Measurements from ENCODE around the gene DR1.
A peak's percentile ranks its signal among the peaks of the same experiment; 100 is the strongest.

DR1 gene

DNA sequence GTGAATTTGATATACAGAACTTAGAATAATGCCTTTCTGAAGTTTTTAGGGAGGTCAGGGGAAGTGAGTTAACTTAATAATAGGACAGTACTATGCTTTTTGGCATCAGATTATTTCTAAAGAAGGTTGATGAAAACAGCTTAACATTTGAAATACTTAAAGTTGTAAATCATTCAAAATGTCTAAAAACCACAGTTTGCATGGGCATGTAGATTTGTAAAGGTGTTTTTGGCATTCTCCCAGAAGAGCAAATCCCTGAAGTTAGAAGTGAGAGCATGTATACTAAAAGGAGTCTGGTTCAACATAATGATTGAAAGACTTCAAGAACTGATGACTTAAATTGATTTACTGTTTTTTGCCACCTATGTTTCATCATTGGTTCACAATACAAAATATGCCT is 6.7 kb downstream of the DR1 start:
- Histone ChIP-seq H3K27ac (ENCODE audit: insufficient read depth in 1 of 2, low read depth in 1 of 2, low read length in 2 of 2, poor library complexity in 1 of 2, severe bottlenecking in 2 of 2) (peak overlapping the region in 1 of 2 experiments; percentile 16), H3K4me3 (ENCODE audit: control insufficient read depth in 1 of 7, extremely low read depth in 1 of 7, insufficient read depth in 4 of 7, low read depth in 2 of 7, low read length in 6 of 7) (no peak overlapping the region), H3K27me3 (replicated peaks in 2 of 5; ENCODE audit: control insufficient read depth in 4 of 5, insufficient read depth in 5 of 5, low read length in 4 of 5) (no peaks in the 10 kb centered on the region), H3K4me1 (ENCODE audit: control extremely low read depth in 1 of 4, control insufficient read depth in 4 of 4, insufficient read depth in 4 of 4, low read length in 3 of 4) (peaks cover 18 to 51% (median 33%) of the 10 kb centered on the region in 4 experiments), H3K9me3 (ENCODE audit: control extremely low read depth in 1 of 5, control insufficient read depth in 4 of 5, insufficient read depth in 2 of 5, low read depth in 1 of 5, low read length in 4 of 5) (no peaks in the 10 kb centered on the region), H3K36me3 (ENCODE audit: control insufficient read depth in 4 of 4, insufficient read depth in 4 of 4, low read length in 3 of 4) (peaks cover 9 to 34% (median 20%) of the 10 kb centered on the region in 4 experiments)
- ChIA-PET POLR2A (no interaction called here), CTCF (interaction anchor here (1.0 kb wide), 1 partner anchor 48 kb away, joined by 5 read pairs; no protein-coding TSS in a partner anchor)
- DNase-seq: peak in 1 of 3 donors; percentile 23

- no peak overlapping the region for H3K4me3 ChIP-seq (ENCODE audit: control insufficient read depth in 1 of 7, extremely low read depth in 1 of 7, insufficient read depth in 4 of 7, low read depth in 2 of 7, low read length in 6 of 7)
- no peaks in the 10 kb centered on the region for H3K27me3 ChIP-seq (replicated peaks in 2 of 5; ENCODE audit: control insufficient read depth in 4 of 5, insufficient read depth in 5 of 5, low read length in 4 of 5)
- no peaks in the 10 kb centered on the region for H3K9me3 ChIP-seq (ENCODE audit: control extremely low read depth in 1 of 5, control insufficient read depth in 4 of 5, insufficient read depth in 2 of 5, low read depth in 1 of 5, low read length in 4 of 5)
- WGBS (ENCODE audit: insufficient coverage): no CpG with 5 or more reads among the region's 1 CpG
- POLR2A ChIA-PET: interaction anchor here (1.3 kb wide), 1 partner anchor 15 kb away, joined by 3 read pairs; no protein-coding TSS in a partner anchor
- CTCF ChIA-PET: interaction anchor here (1.8 kb wide), 1 partner anchor 19 kb away, joined by 4 read pairs; no protein-coding TSS in a partner anchor
- H3K27ac ChIP-seq (ENCODE audit: insufficient read depth in 1 of 2, low read depth in 1 of 2, low read length in 2 of 2, poor library complexity in 1 of 2, severe bottlenecking in 2 of 2): peak overlapping the region in 1 of 2 experiments; percentile 64
- H3K36me3 ChIP-seq (ENCODE audit: control insufficient read depth in 4 of 4, insufficient read depth in 4 of 4, low read length in 3 of 4): peaks cover 13 to 43% (median 25%) of the 10 kb centered on the region in 4 experiments
- DNase-seq: no peak
- peaks cover 18 to 50% (median 28%) of the 10 kb centered on the region in 4 experiments for H3K4me1 ChIP-seq (ENCODE audit: control extremely low read depth in 1 of 4, control insufficient read depth in 4 of 4, insufficient read depth in 4 of 4, low read length in 3 of 4)
Measured at GRCh38 chr1:93353286-93353685, 7.6 kb downstream of the DR1 start.

GRCh38 chr1:93354749-93355148 is 9.0 kb downstream of the DR1 start:
- H3K27me3 ChIP-seq (replicated peaks in 2 of 5; ENCODE audit: control insufficient read depth in 4 of 5, insufficient read depth in 5 of 5, low read length in 4 of 5): no peaks in the 10 kb centered on the region
- POLR2A ChIA-PET: no interaction called here

DNA sequence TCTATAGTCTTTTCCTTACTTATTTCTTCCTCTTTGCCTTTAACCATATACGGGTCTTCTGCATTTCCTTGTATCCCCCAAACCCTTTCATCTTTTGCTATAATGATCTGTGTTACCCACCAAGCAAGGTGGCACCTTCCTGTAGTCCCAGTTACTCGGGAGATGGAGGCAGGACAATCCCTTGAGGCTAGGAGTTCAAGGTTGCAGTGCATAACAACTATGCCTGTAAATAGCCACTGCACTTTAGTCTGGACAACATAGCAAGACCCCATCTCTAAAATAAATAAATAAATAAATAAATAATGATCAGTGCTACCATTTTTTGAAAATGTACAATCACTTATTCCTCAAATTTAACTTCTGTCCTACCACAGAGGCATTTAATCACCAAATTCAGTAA is 11.5 kb downstream of the DR1 start:
- WGBS (ENCODE audit: insufficient coverage): 100% methylated on average over 1 of the region's 2 CpGs
- ChIA-PET CTCF (interaction anchor here (1.5 kb wide), 1 partner anchor 53 kb away, joined by 4 read pairs; no protein-coding TSS in a partner anchor), POLR2A (no interaction called here)
- Histone ChIP-seq H3K36me3 (ENCODE audit: control insufficient read depth in 4 of 4, insufficient read depth in 4 of 4, low read length in 3 of 4) (peaks cover 16 to 55% (median 37%) of the 10 kb centered on the region in 4 experiments), H3K27me3 (replicated peaks in 2 of 5; ENCODE audit: control insufficient read depth in 4 of 5, insufficient read depth in 5 of 5, low read length in 4 of 5) (no peaks in the 10 kb centered on the region), H3K4me3 (ENCODE audit: control insufficient read depth in 1 of 7, extremely low read depth in 1 of 7, insufficient read depth in 4 of 7, low read depth in 2 of 7, low read length in 6 of 7) (no peak overlapping the region), H3K27ac (ENCODE audit: insufficient read depth in 1 of 2, low read depth in 1 of 2, low read length in 2 of 2, poor library complexity in 1 of 2, severe bottlenecking in 2 of 2) (no peak overlapping the region), H3K9me3 (ENCODE audit: control extremely low read depth in 1 of 5, control insufficient read depth in 4 of 5, insufficient read depth in 2 of 5, low read depth in 1 of 5, low read length in 4 of 5) (no peaks in the 10 kb centered on the region), H3K4me1 (ENCODE audit: control extremely low read depth in 1 of 4, control insufficient read depth in 4 of 4, insufficient read depth in 4 of 4, low read length in 3 of 4) (peaks cover 5 to 18% (median 13%) of the 10 kb centered on the region in 4 experiments)
- no peak for DNase-seq

More at GRCh38 chr1:93354749-93355148, 9.0 kb downstream of the DR1 start:
- Histone ChIP-seq H3K9me3 (ENCODE audit: control extremely low read depth in 1 of 5, control insufficient read depth in 4 of 5, insufficient read depth in 2 of 5, low read depth in 1 of 5, low read length in 4 of 5) (no peaks in the 10 kb centered on the region), H3K4me1 (ENCODE audit: control extremely low read depth in 1 of 4, control insufficient read depth in 4 of 4, insufficient read depth in 4 of 4, low read length in 3 of 4) (peaks cover 14 to 37% (median 18%) of the 10 kb centered on the region in 4 experiments), H3K36me3 (ENCODE audit: control insufficient read depth in 4 of 4, insufficient read depth in 4 of 4, low read length in 3 of 4) (peaks cover 13 to 49% (median 35%) of the 10 kb centered on the region in 4 experiments), H3K4me3 (ENCODE audit: control insufficient read depth in 1 of 7, extremely low read depth in 1 of 7, insufficient read depth in 4 of 7, low read depth in 2 of 7, low read length in 6 of 7) (no peak overlapping the region), H3K27ac (ENCODE audit: insufficient read depth in 1 of 2, low read depth in 1 of 2, low read length in 2 of 2, poor library complexity in 1 of 2, severe bottlenecking in 2 of 2) (no peak overlapping the region)
- DNase-seq: no peak
- WGBS (ENCODE audit: insufficient coverage): no CpG with 5 or more reads among the region's 2 CpGs
- CTCF ChIA-PET: interaction anchor here (1.1 to 1.8 kb wide), 3 partner anchors 9 to 17 kb away, joined by 3 to 4 read pairs (median 3); no protein-coding TSS in a partner anchor

GRCh38 chr1:93358293-93358692 is 12.6 kb downstream of the DR1 start:
- no peak for DNase-seq
- 97% methylated on average over 5 of the region's 6 CpGs for WGBS (ENCODE audit: insufficient coverage)
- Histone ChIP-seq H3K4me1 (ENCODE audit: control extremely low read depth in 1 of 4, control insufficient read depth in 4 of 4, insufficient read depth in 4 of 4, low read length in 3 of 4) (peaks cover 0 to 10% (median 7%) of the 10 kb centered on the region in 4 experiments), H3K27ac (ENCODE audit: insufficient read depth in 1 of 2, low read depth in 1 of 2, low read length in 2 of 2, poor library complexity in 1 of 2, severe bottlenecking in 2 of 2) (no peak overlapping the region), H3K27me3 (replicated peaks in 2 of 5; ENCODE audit: control insufficient read depth in 4 of 5, insufficient read depth in 5 of 5, low read length in 4 of 5) (no peaks in the 10 kb centered on the region), H3K9me3 (ENCODE audit: control extremely low read depth in 1 of 5, control insufficient read depth in 4 of 5, insufficient read depth in 2 of 5, low read depth in 1 of 5, low read length in 4 of 5) (no peaks in the 10 kb centered on the region), H3K36me3 (ENCODE audit: control insufficient read depth in 4 of 4, insufficient read depth in 4 of 4, low read length in 3 of 4) (peaks cover 16 to 57% (median 38%) of the 10 kb centered on the region in 4 experiments), H3K4me3 (ENCODE audit: control insufficient read depth in 1 of 7, extremely low read depth in 1 of 7, insufficient read depth in 4 of 7, low read depth in 2 of 7, low read length in 6 of 7) (no peak overlapping the region)
- CTCF ChIA-PET: interaction anchor here (0.8 kb wide), 1 partner anchor 9 kb away, joined by 3 read pairs; no protein-coding TSS in a partner anchor
- POLR2A ChIA-PET: no interaction called here

- no peak overlapping the region for H3K4me3 ChIP-seq (ENCODE audit: control insufficient read depth in 1 of 7, extremely low read depth in 1 of 7, insufficient read depth in 4 of 7, low read depth in 2 of 7, low read length in 6 of 7)
- no peak for DNase-seq
- H3K9me3 ChIP-seq (ENCODE audit: control extremely low read depth in 1 of 5, control insufficient read depth in 4 of 5, insufficient read depth in 2 of 5, low read depth in 1 of 5, low read length in 4 of 5): no peaks in the 10 kb centered on the region
- H3K27ac ChIP-seq (ENCODE audit: insufficient read depth in 1 of 2, low read depth in 1 of 2, low read length in 2 of 2, poor library complexity in 1 of 2, severe bottlenecking in 2 of 2): no peak overlapping the region
- CTCF ChIA-PET: interaction anchor here (0.6 to 1.2 kb wide), 2 partner anchors 10 to 313 kb away, joined by 3 read pairs; no protein-coding TSS in a partner anchor
- POLR2A ChIA-PET: interaction anchor here (0.6 kb wide), 1 partner anchor 356 kb away, joined by 6 read pairs; no protein-coding TSS in a partner anchor
- no peaks in the 10 kb centered on the region for H3K27me3 ChIP-seq (replicated peaks in 2 of 5; ENCODE audit: control insufficient read depth in 4 of 5, insufficient read depth in 5 of 5, low read length in 4 of 5)
- H3K36me3 ChIP-seq (ENCODE audit: control insufficient read depth in 4 of 4, insufficient read depth in 4 of 4, low read length in 3 of 4): peaks cover 13 to 55% (median 33%) of the 10 kb centered on the region in 4 experiments
- WGBS (ENCODE audit: insufficient coverage): no CpG with 5 or more reads among the region's 1 CpG
- H3K4me1 ChIP-seq (ENCODE audit: control extremely low read depth in 1 of 4, control insufficient read depth in 4 of 4, insufficient read depth in 4 of 4, low read length in 3 of 4): peaks cover 0 to 8% (median 2%) of the 10 kb centered on the region in 4 experiments
Measured at GRCh38 chr1:93360111-93360510, 14.4 kb downstream of the DR1 start.

GRCh38 chr1:93362237-93362636 is 16.5 kb downstream of the DR1 start:
- ChIA-PET POLR2A (no interaction called here), CTCF (no interaction called here)
- DNase-seq: no peak
- WGBS (ENCODE audit: insufficient coverage): no CpG with 5 or more reads among the region's 3 CpGs
- Histone ChIP-seq H3K27ac (ENCODE audit: insufficient read depth in 1 of 2, low read depth in 1 of 2, low read length in 2 of 2, poor library complexity in 1 of 2, severe bottlenecking in 2 of 2) (no peak overlapping the region), H3K4me1 (ENCODE audit: control extremely low read depth in 1 of 4, control insufficient read depth in 4 of 4, insufficient read depth in 4 of 4, low read length in 3 of 4) (peaks cover 0 to 8% (median 2%) of the 10 kb centered on the region in 4 experiments), H3K9me3 (ENCODE audit: control extremely low read depth in 1 of 5, control insufficient read depth in 4 of 5, insufficient read depth in 2 of 5, low read depth in 1 of 5, low read length in 4 of 5) (no peaks in the 10 kb centered on the region), H3K36me3 (ENCODE audit: control insufficient read depth in 4 of 4, insufficient read depth in 4 of 4, low read length in 3 of 4) (peaks cover 7 to 52% (median 27%) of the 10 kb centered on the region in 4 experiments), H3K4me3 (ENCODE audit: control insufficient read depth in 1 of 7, extremely low read depth in 1 of 7, insufficient read depth in 4 of 7, low read depth in 2 of 7, low read length in 6 of 7) (no peak overlapping the region), H3K27me3 (replicated peaks in 2 of 5; ENCODE audit: control insufficient read depth in 4 of 5, insufficient read depth in 5 of 5, low read length in 4 of 5) (no peaks in the 10 kb centered on the region)
